Endothelial cell of umbilical vein (primary cell): ENCODE measurements around the gene TSPEAR. TPM values are rescaled to one million over a fixed set of nuclear protein-coding genes. Genes with fewer than 3 reads are reported as not detected.

ENCODE experiments used
- BruUV-seq: library from RNA; stranded (reverse); fragments of 400-500 nt; replicated peaks from 2 replicates; lab custom pipeline; 2021; lab: Mats Ljungman, UMichigan
- CTCF ChIA-PET: fragments of 300-600, 350-600 bp; sonication (Branson Sonifier 250); formaldehyde crosslinking; loops from one replicate; lab custom pipeline; 2021; ENCODE audit warnings: antibody characterized with exemption, inconsistent platforms; lab: Charles Lee
- POLR2A ChIA-PET: fragments of 300-600, 350-600 bp; sonication (Branson Sonifier 250); formaldehyde crosslinking; loops from one replicate; lab custom pipeline; 2021; ENCODE audit warnings: antibody characterized with exemption, inconsistent platforms; lab: Charles Lee
- DNase-seq: peaks from one replicate; pipeline ENCODE4 v3.0.0-alpha.2; 2011; ENCODE audit warnings: low read depth, low spot score
- FAIRE-seq: peaks from 2 replicates; lab custom pipeline; 2011; peaks lifted over from hg19 to GRCh38; lab: Jason Lieb, UNC
- H2AFZ ChIP-seq: 2 replicates; pipeline ENCODE4 v1.6.0; 2012; ENCODE audit warnings: low read depth, low read length, control low read depth, inconsistent platforms
- H3K27ac ChIP-seq: 2 replicates; pipeline ENCODE4 v1.5.1; 2011; ENCODE audit warnings: low read depth, mild to moderate bottlenecking, control low read depth, low read length, moderate library complexity; ENCODE audit not compliant: insufficient read depth
- H3K27me3 ChIP-seq, 2 experiments: 2 replicates each; pipeline versions ENCODE4 v1.6.0 to v1.6.1; 2011; ENCODE audit warnings: low read length in 2 of 2, mixed read lengths in 1 of 2; ENCODE audit not compliant: control insufficient read depth in 2 of 2, insufficient read depth in 2 of 2
- H3K36me3 ChIP-seq, 2 experiments: 2 replicates in 1 of 2; 3 replicates in 1 of 2; pipeline ENCODE4 v1.5.1; 2011; ENCODE audit warnings: low read length in 2 of 2, mild to moderate bottlenecking in 1 of 2, moderate library complexity in 1 of 2; ENCODE audit not compliant: control insufficient read depth in 2 of 2, insufficient read depth in 2 of 2; ENCODE audit errors: extremely low read depth in 1 of 2
- H3K4me1 ChIP-seq: 3 replicates; pipeline ENCODE4 v1.5.1; 2011; ENCODE audit warnings: mild to moderate bottlenecking, low read length; ENCODE audit not compliant: control insufficient read depth, insufficient read depth; ENCODE audit errors: extremely low read depth
- H3K4me2 ChIP-seq: 2 replicates; pipeline ENCODE4 v1.6.1; 2011; ENCODE audit warnings: low read length, control low read depth, mixed read lengths; ENCODE audit not compliant: insufficient read depth
- H3K4me3 ChIP-seq, 3 experiments: fragments of 200-600 bp in 1 of 3; sonication (generic), shearing (Covaris generic) in 1 of 3; replicated peaks in 1 of 3; 2 replicates each; pipeline ENCODE4 v1.5.1; 2011 to 2016; ENCODE audit warnings: control low read depth in 3 of 3, low read length in 3 of 3, mild to moderate bottlenecking in 2 of 3, inconsistent platforms in 1 of 3, low read depth in 1 of 3, moderate library complexity in 1 of 3; ENCODE audit not compliant: insufficient read depth in 1 of 3
- H3K79me2 ChIP-seq: 2 replicates; pipeline ENCODE4 v1.6.0; 2012; ENCODE audit warnings: low read length, inconsistent platforms; ENCODE audit not compliant: control insufficient read depth, insufficient read depth
- H3K9ac ChIP-seq: replicated peaks from 2 replicates; pipeline ENCODE3; 2011; ENCODE audit warnings: low read length, control low read depth; ENCODE audit not compliant: insufficient read depth; ENCODE audit errors: extremely low read depth
- H3K9me1 ChIP-seq: replicated peaks from 3 replicates; pipeline ENCODE4 v1.6.0; 2011; ENCODE audit warnings: mild to moderate bottlenecking, low read length; ENCODE audit not compliant: control insufficient read depth, insufficient read depth; ENCODE audit errors: extremely low read depth
- H3K9me3 ChIP-seq: replicated peaks from 2 replicates; pipeline ENCODE4 v1.5.1; 2012; ENCODE audit warnings: low read length, inconsistent platforms; ENCODE audit not compliant: control insufficient read depth, insufficient read depth
- H4K20me1 ChIP-seq: replicated peaks from 2 replicates; pipeline ENCODE3; 2011; ENCODE audit warnings: mild to moderate bottlenecking, low read length; ENCODE audit not compliant: control insufficient read depth, insufficient read depth; ENCODE audit errors: extremely low read depth
- EZH2 ChIP-seq: IDR thresholded peaks from 2 replicates; pipeline ENCODE4 v1.6.1; 2012; ENCODE audit warnings: borderline replicate concordance, low read depth, mild to moderate bottlenecking, moderate library complexity, low read length, inconsistent platforms; ENCODE audit not compliant: severe bottlenecking
- FOS ChIP-seq: IDR thresholded peaks from 2 replicates; pipeline ENCODE4 v1.6.1; 2011; ENCODE audit warnings: mild to moderate bottlenecking, low read length, moderate library complexity, borderline replicate concordance; ENCODE audit not compliant: insufficient read depth
- GATA2 ChIP-seq: IDR thresholded peaks from 2 replicates; pipeline ENCODE4 v1.7.0; 2011; ENCODE audit warnings: low read depth, mild to moderate bottlenecking, moderate library complexity, mixed read lengths, low read length; ENCODE audit not compliant: insufficient read length, insufficient read depth
- JUN ChIP-seq: IDR thresholded peaks from 2 replicates; pipeline ENCODE4 v1.6.1; 2011; ENCODE audit warnings: borderline replicate concordance, low read depth; ENCODE audit not compliant: insufficient read length, insufficient read depth
- MYC ChIP-seq: IDR thresholded peaks from one replicate; pipeline ENCODE4 v1.6.1; 2011; ENCODE audit warnings: mild to moderate bottlenecking, low read depth, low read length
- POLR2A ChIP-seq: IDR thresholded peaks from 2 replicates; pipeline ENCODE4 v1.6.1; 2012; ENCODE audit warnings: low read depth, mild to moderate bottlenecking, control low read depth, low read length
- dilution Hi-C: fragments of 300-500 bp; cut with MboI; formaldehyde crosslinking; loops from one replicate; pipeline ENCODE4 v1.15.0; 2019; ENCODE audit warnings: low sequenced_read_pairs; ENCODE audit not compliant: extremely low pct_ligation_motif_present
- intact Hi-C: fragments of 100-400 bp; cut with micrococcal nuclease; formaldehyde crosslinking; loops from one replicate; pipeline ENCODE4 v1.10.0; 2022
- polyA plus RNA-seq, 4 experiments: library from polyadenylated mRNA; depleted of rRNA in 3 of 4; stranded (reverse) in 3 of 4; unstranded in 1 of 4; fragments of >200 nt; gene quantifications; 2 replicates each; pipeline versions ENCODE4 v1.2.1 to v1.2.3, GENCODE V29; 2011 to 2012; ENCODE audit warnings: missing spikeins in 1 of 4
- total RNA-seq: library from RNA; stranded (reverse); gene quantifications from 2 replicates; pipeline ENCODE4 v1.2.3, GENCODE V29; 2021
- TF ChIP-seq, protein P1 (sequence below), 2 donors: IDR thresholded peaks; 1 replicate in 1 of 2; 2 replicates in 1 of 2; pipeline ENCODE4 v1.5.1; 2011; ENCODE audit warnings: low read length in 2 of 2, mild to moderate bottlenecking in 2 of 2, moderate library complexity in 2 of 2, control low read depth in 1 of 2, inconsistent platforms in 1 of 2, low read depth in 1 of 2; ENCODE audit not compliant: insufficient read depth in 1 of 2; ENCODE audit errors: extremely low read depth in 1 of 2
- TF ChIP-seq, protein P2 (sequence below): IDR thresholded peaks from 2 replicates; pipeline ENCODE4 v1.6.1; 2011; ENCODE audit not compliant: insufficient read depth, insufficient read length

The TSPEAR gene
- total and polyA plus RNA-seq, 2 donors (not counting 3 experiments of a cell fraction or from before 2014, with no cell fraction given) = 0.01 TPM; not detected in 1

DNA sequence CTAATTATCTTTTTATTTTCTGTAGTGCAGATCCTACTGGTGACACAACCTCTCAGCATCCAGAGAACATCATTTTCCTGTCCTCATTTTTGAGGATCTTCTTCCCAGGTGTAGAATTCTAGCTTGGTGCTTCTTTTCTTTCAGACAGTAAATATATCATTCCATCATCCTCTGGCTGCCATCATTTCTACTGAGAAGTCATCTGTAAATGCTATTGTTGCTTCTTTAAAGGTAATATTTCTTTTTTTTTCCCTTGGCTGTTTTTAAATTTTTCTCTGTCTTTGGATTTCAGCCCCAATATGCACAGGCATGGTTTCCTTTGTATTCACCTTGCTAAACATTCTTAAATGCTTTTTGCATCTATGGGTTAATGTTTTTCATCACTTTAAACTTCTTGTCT, 87.8 kb downstream of the TSPEAR start:
- Histone ChIP-seq H3K4me2 (no peak overlapping the region), H3K79me2 (no peaks in the 10 kb centered on the region), H3K27ac (no peak overlapping the region), H3K9me1 (no peaks in the 10 kb centered on the region), H3K9ac (no peak overlapping the region), H3K4me3 (no peak overlapping the region), H3K9me3 (no peaks in the 10 kb centered on the region), H3K4me1 (no peaks in the 10 kb centered on the region), H3K27me3 (no peaks in the 10 kb centered on the region), H4K20me1 (no peaks in the 10 kb centered on the region), H3K36me3 (no peaks in the 10 kb centered on the region), H2AFZ (no peak overlapping the region)
- ChIA-PET CTCF (no interaction called here), POLR2A (no interaction called here)
- TF ChIP-seq MYC = no peak
- TF ChIP-seq POLR2A = no peak
- TF ChIP-seq FOS = no peak
- no peak for TF ChIP-seq EZH2
- TF ChIP-seq, protein P1, sequence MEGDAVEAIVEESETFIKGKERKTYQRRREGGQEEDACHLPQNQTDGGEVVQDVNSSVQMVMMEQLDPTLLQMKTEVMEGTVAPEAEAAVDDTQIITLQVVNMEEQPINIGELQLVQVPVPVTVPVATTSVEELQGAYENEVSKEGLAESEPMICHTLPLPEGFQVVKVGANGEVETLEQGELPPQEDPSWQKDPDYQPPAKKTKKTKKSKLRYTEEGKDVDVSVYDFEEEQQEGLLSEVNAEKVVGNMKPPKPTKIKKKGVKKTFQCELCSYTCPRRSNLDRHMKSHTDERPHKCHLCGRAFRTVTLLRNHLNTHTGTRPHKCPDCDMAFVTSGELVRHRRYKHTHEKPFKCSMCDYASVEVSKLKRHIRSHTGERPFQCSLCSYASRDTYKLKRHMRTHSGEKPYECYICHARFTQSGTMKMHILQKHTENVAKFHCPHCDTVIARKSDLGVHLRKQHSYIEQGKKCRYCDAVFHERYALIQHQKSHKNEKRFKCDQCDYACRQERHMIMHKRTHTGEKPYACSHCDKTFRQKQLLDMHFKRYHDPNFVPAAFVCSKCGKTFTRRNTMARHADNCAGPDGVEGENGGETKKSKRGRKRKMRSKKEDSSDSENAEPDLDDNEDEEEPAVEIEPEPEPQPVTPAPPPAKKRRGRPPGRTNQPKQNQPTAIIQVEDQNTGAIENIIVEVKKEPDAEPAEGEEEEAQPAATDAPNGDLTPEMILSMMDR (IDR thresholded peaks at IDR 0.05; ENCODE audit: extremely low read depth in 1 of 2, insufficient read depth in 1 of 2, low read depth in 1 of 2, low read length in 2 of 2) = no peak
- TF ChIP-seq, protein P2, sequence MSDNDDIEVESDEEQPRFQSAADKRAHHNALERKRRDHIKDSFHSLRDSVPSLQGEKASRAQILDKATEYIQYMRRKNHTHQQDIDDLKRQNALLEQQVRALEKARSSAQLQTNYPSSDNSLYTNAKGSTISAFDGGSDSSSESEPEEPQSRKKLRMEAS = no peak
- TF ChIP-seq GATA2 = no peak
- no peak for TF ChIP-seq JUN
- intact Hi-C loops = no loop called here
- no peak for DNase-seq
- no peak for FAIRE-seq
- dilution Hi-C loops = no loop called here
- no TSS peak for BruUV-seq
